ENCODE results near the gene ARGLU1. TPM values are rescaled to one million over a fixed set of nuclear protein-coding genes. Genes with fewer than 3 reads are reported as not detected.
A peak's percentile ranks its signal among the peaks of the same experiment; 100 is the strongest.

Gene ARGLU1
- total RNA-seq, 1 donor from 2014 or later: 56.9 TPM

DNA sequence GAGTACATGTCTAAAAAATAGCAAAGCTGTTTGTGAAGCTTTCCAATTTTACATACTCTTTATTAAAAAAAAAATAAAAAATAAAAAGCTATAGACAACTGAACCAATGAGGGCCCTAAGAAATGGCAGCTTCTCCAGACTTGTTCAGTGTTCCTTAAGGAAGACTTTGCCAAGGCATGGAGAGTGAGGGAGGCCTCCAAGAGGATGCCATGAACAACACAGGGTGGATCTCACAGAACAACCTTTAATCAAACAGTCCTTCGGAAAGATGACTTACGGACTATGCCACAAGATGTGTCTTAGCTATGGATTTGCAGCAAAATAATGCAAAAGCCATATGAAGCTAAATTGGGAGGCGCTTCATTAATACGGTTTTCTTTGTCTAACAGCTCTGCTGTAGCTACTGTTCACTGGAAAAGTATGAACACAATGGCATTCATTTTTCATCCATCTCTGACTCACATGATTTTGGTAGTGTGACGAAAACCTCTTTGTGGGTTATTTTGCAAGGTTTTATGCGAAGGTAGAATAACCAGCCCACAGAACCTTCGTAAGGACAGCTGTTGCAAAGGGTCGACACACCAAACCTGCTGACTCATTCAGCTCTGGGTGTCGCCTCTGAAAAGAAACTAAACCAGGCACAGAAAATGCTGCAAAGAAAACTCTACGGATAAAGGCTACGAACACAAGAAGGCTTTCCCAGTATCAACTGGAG lies 60.2 kb downstream of the ARGLU1 start:
- H3K4me2 ChIP-seq (ENCODE audit: low read length): peak overlapping the region; percentile 76
- DNase-seq (ENCODE audit: low read depth) (peak; percentile 99), FAIRE-seq (peak; percentile 95)
- peak overlapping the region; percentile 46 for H3K4me3 ChIP-seq (ENCODE audit: insufficient read depth, low read depth, low read length)
- Mint-ChIP-seq H3K4me3 (ENCODE audit: unreplicated experiment) (peak overlapping the region; percentile 56), H3K27me3 (ENCODE audit: low read depth, unreplicated experiment) (no peaks in the 10 kb centered on the region), H3K4me1 (ENCODE audit: low read depth, unreplicated experiment) (peaks cover 38% of the 10 kb centered on the region), H3K36me3 (ENCODE audit: low read depth, unreplicated experiment) (peaks cover 10% of the 10 kb centered on the region), H3K27ac (ENCODE audit: unreplicated experiment) (peak overlapping the region; percentile 96), H3K9me3 (ENCODE audit: unreplicated experiment) (no peaks in the 10 kb centered on the region)
- H3K27me3 ChIP-seq (ENCODE audit: insufficient read depth, low read length): no peaks in the 10 kb centered on the region
- H2AFZ ChIP-seq (ENCODE audit: low read depth, low read length): no peak overlapping the region
- TF ChIP-seq EZH2 (IDR thresholded peaks at IDR 0.05; ENCODE audit: insufficient read depth, low read length): no peak
- TF ChIP-seq CTCF (IDR thresholded peaks at IDR 0.05; ENCODE audit: insufficient read depth, low read depth, low read length): no peak
- no peaks in the 10 kb centered on the region for H3K9me3 ChIP-seq (ENCODE audit: insufficient read depth, low read depth, low read length)
- peak overlapping the region; percentile 96 for H3K27ac ChIP-seq (ENCODE audit: low read depth, low read length)
- peaks cover 7% of the 10 kb centered on the region for H4K20me1 ChIP-seq (ENCODE audit: insufficient read depth, low read length)
- peaks cover 94% of the 10 kb centered on the region for H3K79me2 ChIP-seq (ENCODE audit: insufficient read depth, low read length)
- H3K9ac ChIP-seq (ENCODE audit: low read length): peak overlapping the region; percentile 72
- peaks cover 17% of the 10 kb centered on the region for H3K36me3 ChIP-seq (ENCODE audit: insufficient read depth, low read length)
- H3K4me1 ChIP-seq (ENCODE audit: insufficient read depth, low read length): peaks cover 35% of the 10 kb centered on the region

- Histone ChIP-seq H3K79me2 (ENCODE audit: insufficient read depth, low read length) (peaks cover 92% of the 10 kb centered on the region), H3K4me2 (ENCODE audit: low read length) (no peak overlapping the region), H2AFZ (ENCODE audit: low read depth, low read length) (no peak overlapping the region), H3K36me3 (ENCODE audit: insufficient read depth, low read length) (peaks cover 19% of the 10 kb centered on the region), H3K27me3 (ENCODE audit: insufficient read depth, low read length) (no peaks in the 10 kb centered on the region), H3K9ac (ENCODE audit: low read length) (no peak overlapping the region), H3K4me1 (ENCODE audit: insufficient read depth, low read length) (peaks cover 35% of the 10 kb centered on the region), H3K4me3 (ENCODE audit: insufficient read depth, low read depth, low read length) (no peak overlapping the region), H4K20me1 (ENCODE audit: insufficient read depth, low read length) (peaks cover 7% of the 10 kb centered on the region), H3K27ac (ENCODE audit: low read depth, low read length) (no peak overlapping the region), H3K9me3 (ENCODE audit: insufficient read depth, low read depth, low read length) (no peaks in the 10 kb centered on the region)
- peaks cover 38% of the 10 kb centered on the region for H3K4me1 Mint-ChIP-seq (ENCODE audit: low read depth, unreplicated experiment)
- no peak for DNase-seq (ENCODE audit: low read depth)
- H3K9me3 Mint-ChIP-seq (ENCODE audit: unreplicated experiment): no peaks in the 10 kb centered on the region
- no peak for TF ChIP-seq CTCF (IDR thresholded peaks at IDR 0.05; ENCODE audit: insufficient read depth, low read depth, low read length)
- no peak for TF ChIP-seq EZH2 (IDR thresholded peaks at IDR 0.05; ENCODE audit: insufficient read depth, low read length)
- H3K27ac Mint-ChIP-seq (ENCODE audit: unreplicated experiment): peak overlapping the region; percentile 47
- FAIRE-seq: no peak
- no peaks in the 10 kb centered on the region for H3K27me3 Mint-ChIP-seq (ENCODE audit: low read depth, unreplicated experiment)
- H3K36me3 Mint-ChIP-seq (ENCODE audit: low read depth, unreplicated experiment): peaks cover 8% of the 10 kb centered on the region
- H3K4me3 Mint-ChIP-seq (ENCODE audit: unreplicated experiment): no peak overlapping the region
Measured at GRCh38 chr13:106506286-106506685, 61.7 kb downstream of the ARGLU1 start.

DNA sequence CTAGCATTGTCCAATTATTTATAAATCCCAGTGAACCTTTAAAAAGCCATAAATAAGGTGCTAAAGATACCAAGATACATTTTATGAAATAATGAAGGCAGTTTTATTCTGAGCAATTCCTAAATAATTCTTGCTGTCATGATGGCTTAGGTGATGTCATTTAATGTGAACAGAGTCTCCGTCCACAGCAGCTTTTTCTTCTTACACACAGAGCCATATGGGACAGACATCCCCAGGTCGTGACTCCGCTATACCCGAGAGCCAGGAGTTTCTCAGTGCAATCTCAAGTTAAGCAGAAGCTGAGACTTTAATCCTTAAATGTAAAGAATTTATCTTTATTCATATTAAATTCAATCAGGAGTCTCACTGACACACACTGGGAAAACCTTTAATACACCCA lies 62.2 kb downstream of the ARGLU1 start:
- H3K79me2 ChIP-seq (ENCODE audit: insufficient read depth, low read length): peaks cover 93% of the 10 kb centered on the region
- no peak overlapping the region for H3K4me3 ChIP-seq (ENCODE audit: insufficient read depth, low read depth, low read length)
- no peak for FAIRE-seq
- Mint-ChIP-seq H3K27ac (ENCODE audit: unreplicated experiment) (peak overlapping the region; percentile 24), H3K4me1 (ENCODE audit: low read depth, unreplicated experiment) (peaks cover 39% of the 10 kb centered on the region), H3K9me3 (ENCODE audit: unreplicated experiment) (no peaks in the 10 kb centered on the region), H3K36me3 (ENCODE audit: low read depth, unreplicated experiment) (peaks cover 10% of the 10 kb centered on the region), H3K4me3 (ENCODE audit: unreplicated experiment) (no peak overlapping the region), H3K27me3 (ENCODE audit: low read depth, unreplicated experiment) (no peaks in the 10 kb centered on the region)
- H3K4me2 ChIP-seq (ENCODE audit: low read length): no peak overlapping the region
- no peak overlapping the region for H3K9ac ChIP-seq (ENCODE audit: low read length)
- peaks cover 19% of the 10 kb centered on the region for H3K36me3 ChIP-seq (ENCODE audit: insufficient read depth, low read length)
- TF ChIP-seq CTCF (IDR thresholded peaks at IDR 0.05; ENCODE audit: insufficient read depth, low read depth, low read length) (no peak), EZH2 (IDR thresholded peaks at IDR 0.05; ENCODE audit: insufficient read depth, low read length) (no peak)
- H4K20me1 ChIP-seq (ENCODE audit: insufficient read depth, low read length): peaks cover 7% of the 10 kb centered on the region
- no peaks in the 10 kb centered on the region for H3K9me3 ChIP-seq (ENCODE audit: insufficient read depth, low read depth, low read length)
- H3K4me1 ChIP-seq (ENCODE audit: insufficient read depth, low read length): peaks cover 35% of the 10 kb centered on the region
- H3K27ac ChIP-seq (ENCODE audit: low read depth, low read length): peak overlapping the region; percentile 13
- no peaks in the 10 kb centered on the region for H3K27me3 ChIP-seq (ENCODE audit: insufficient read depth, low read length)
- no peak overlapping the region for H2AFZ ChIP-seq (ENCODE audit: low read depth, low read length)
- DNase-seq (ENCODE audit: low read depth): no peak
